Measurements from ENCODE around the gene OR6K3.

- TF ChIP-seq POLR2AphosphoS5 (IDR thresholded peaks at IDR 0.05; ENCODE audit: low read depth, low read length) (no peak), POLR2A (IDR thresholded peaks at IDR 0.05; ENCODE audit: low read depth, low read length) (no peak), TAF1 (IDR thresholded peaks at IDR 0.05; ENCODE audit: low read depth, low read length) (no peak)
These were observed 46.2 kb downstream of the OR6K3 start for GRCh38 chr1:158674302-158674701.

All from GM12891 (cell line).